Astrocyte (in vitro differentiated cells and primary cell): Measurements from ENCODE around the gene SLC38A6.

Experiments
- EZH2 ChIP-seq: IDR thresholded peaks from 2 replicates; pipeline ENCODE4 v1.6.1; 2012; ENCODE audit warnings: mild to moderate bottlenecking, low read length, inconsistent platforms; ENCODE audit not compliant: insufficient read depth
- TF ChIP-seq, protein P1 (sequence below): IDR thresholded peaks from 2 replicates; pipeline ENCODE4 v1.5.1; 2011; ENCODE audit warnings: low read depth, mild to moderate bottlenecking, inconsistent platforms, low read length, moderate library complexity; ENCODE audit not compliant: insufficient read depth

DNA sequence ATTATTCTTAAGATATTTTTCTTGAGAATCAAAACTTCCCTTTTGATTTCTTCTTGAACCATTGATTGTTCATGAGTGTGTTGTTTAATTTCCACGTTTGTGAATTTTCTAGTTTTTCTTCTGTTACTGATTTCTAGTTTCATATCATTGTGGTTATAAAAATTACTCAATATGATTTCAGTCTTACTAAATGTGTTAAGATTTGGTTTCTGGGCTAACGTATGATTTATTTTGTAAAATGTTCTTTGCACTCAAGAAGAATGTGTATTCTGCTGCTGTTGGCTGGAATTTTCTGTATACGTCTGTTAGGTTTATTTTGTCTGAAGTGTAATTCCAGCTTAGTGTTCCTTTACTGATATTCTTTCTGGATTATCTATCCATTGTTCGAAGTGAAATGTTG, 24.8 kb upstream of the SLC38A6 start:
- TF ChIP-seq, protein P1, sequence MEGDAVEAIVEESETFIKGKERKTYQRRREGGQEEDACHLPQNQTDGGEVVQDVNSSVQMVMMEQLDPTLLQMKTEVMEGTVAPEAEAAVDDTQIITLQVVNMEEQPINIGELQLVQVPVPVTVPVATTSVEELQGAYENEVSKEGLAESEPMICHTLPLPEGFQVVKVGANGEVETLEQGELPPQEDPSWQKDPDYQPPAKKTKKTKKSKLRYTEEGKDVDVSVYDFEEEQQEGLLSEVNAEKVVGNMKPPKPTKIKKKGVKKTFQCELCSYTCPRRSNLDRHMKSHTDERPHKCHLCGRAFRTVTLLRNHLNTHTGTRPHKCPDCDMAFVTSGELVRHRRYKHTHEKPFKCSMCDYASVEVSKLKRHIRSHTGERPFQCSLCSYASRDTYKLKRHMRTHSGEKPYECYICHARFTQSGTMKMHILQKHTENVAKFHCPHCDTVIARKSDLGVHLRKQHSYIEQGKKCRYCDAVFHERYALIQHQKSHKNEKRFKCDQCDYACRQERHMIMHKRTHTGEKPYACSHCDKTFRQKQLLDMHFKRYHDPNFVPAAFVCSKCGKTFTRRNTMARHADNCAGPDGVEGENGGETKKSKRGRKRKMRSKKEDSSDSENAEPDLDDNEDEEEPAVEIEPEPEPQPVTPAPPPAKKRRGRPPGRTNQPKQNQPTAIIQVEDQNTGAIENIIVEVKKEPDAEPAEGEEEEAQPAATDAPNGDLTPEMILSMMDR: no peak
- no peak for TF ChIP-seq EZH2
